ENCODE results near the gene MDK.

Gene MDK

DNA sequence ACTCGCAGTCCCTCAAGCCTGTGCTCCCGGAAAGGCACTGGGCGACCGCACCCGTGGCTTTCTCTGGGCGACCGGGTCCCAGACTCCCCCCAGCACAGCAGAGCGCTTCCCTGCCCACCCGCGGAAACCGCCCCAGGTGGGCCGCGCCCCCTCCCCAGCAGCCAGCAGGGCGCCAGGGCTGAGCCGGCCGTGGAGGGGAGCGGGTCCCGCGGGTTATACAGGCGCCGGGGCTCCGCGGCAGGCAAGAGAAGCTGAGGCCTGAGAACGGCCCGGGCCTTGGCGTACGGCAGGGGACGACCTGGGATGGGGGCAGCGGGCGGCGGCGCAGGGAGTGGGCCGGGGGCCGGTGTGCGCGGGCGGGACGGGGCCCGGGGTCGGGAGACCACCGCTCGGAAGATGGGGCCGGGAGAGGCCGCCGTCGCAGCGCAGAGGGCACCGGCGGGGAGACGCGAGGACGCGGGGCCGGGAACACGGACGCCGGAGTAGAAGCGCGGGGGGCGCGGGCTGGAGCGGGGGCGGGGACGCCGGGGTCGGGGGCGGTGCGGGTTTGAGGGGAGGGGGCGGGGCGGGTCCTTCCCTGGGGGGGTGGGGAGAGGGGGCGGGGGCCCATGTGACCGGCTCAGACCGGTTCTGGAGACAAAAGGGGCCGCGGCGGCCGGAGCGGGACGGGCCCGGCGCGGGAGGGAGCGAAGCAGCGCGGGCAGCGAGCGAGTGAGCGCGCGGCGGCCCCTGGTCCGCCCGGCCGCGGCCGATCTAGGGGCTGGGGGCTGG lies at the start of gene MDK:
Gene MDK, plus strand, starts transcription at position 622 of the 771 bp plus-strand sequence. CDS start 389 bp downstream, outside the sequence.
- DNase-seq: peak; percentile 58

GRCh38 chr11:46332093-46332567 lies 49.3 kb upstream of the MDK start:
- DNase-seq: no peak

DNA sequence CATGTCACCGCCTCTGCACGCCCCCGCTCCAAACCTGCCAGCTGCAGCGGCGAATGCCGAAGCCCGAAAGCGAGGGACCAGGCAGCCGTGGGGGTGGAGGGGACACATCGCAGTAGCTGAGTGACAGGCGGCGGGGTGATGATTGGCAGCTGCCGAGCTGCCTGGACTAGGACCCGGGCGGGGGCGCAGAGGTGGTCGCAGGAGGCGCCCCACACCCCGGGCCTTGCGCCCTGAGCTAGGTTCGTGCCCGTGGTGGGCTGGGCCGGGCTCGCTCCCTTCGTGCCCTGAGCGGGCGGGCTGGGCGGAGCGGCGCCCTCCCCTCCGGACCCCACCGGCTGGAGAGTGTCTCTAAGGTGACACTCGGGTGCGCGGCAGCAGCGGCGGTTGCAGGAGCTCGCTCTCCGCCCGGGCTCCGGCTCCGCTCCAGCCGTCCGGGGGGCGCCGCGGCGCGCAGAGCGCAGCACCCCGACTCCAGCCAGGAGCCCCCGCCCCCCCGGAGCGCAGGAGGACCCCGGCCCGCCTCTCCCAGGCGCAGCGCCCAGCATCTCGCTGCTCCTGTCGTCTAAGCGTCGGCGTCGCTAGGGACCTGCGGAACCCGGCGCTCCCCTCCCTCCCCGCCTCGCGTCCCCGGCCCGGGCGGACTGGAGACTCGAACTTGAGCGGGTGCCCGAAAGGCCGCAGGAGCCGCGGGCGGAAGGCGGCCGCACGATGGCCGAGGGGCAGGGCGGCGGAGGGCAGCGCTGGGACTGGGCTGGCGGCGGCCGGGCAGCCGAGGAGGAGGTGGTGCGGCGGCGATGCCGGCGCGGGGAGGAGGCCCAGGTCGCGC lies 48.7 kb upstream of the MDK start:
- peak; percentile 57 for DNase-seq

- peak; percentile 35 for DNase-seq
Measured at GRCh38 chr11:46333394-46333947, 48.0 kb upstream of the MDK start.

DNA sequence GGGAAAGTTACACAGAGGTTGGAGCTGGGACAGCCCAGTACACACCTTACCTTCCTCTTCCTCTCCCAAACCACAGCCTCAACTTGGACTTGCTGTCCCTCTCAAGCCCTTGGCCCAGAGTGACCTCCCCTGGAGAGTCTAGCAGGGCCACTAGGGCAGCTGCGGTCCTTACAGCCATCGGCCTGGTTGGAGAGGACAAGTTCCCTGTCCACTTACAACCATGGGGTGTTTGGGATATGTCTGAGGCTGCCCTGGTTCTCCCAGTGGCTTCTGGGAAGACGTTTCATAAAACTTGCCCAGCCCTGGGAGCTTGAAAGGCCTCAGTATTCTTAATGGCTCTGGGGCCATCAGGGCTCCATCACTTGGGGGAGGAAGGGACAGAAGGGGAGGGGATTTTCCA lies 47.3 kb upstream of the MDK start:
- no peak for DNase-seq

GRCh38 chr11:46335271-46335670 lies 46.2 kb upstream of the MDK start:
- DNase-seq: no peak

- DNase-seq: no peak
Measured at GRCh38 chr11:46335890-46336562, 45.4 kb upstream of the MDK start.

GRCh38 chr11:46336563-46337180 lies 44.8 kb upstream of the MDK start:
- DNase-seq: no peak

GRCh38 chr11:46337626-46338345 lies 43.7 kb upstream of the MDK start:
- peak; percentile 12 for DNase-seq

DNA sequence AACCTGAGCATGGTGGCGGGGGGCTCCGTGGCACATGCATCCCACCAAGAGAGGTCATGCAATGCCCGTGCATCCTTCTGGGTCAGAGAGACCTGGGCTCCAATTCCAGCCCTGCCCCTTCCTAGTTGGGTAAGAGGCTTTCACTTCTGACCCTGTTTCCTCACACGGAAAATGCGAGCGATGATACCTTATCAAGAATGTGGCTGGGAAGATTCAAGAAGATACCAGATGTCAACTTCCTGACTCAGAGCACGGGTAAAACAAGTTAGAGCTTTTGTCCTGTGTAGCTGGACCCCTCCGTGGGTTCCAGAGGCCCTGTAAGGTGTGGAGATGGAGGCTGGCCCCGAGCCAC lies 42.9 kb upstream of the MDK start:
- DNase-seq: no peak

DNA sequence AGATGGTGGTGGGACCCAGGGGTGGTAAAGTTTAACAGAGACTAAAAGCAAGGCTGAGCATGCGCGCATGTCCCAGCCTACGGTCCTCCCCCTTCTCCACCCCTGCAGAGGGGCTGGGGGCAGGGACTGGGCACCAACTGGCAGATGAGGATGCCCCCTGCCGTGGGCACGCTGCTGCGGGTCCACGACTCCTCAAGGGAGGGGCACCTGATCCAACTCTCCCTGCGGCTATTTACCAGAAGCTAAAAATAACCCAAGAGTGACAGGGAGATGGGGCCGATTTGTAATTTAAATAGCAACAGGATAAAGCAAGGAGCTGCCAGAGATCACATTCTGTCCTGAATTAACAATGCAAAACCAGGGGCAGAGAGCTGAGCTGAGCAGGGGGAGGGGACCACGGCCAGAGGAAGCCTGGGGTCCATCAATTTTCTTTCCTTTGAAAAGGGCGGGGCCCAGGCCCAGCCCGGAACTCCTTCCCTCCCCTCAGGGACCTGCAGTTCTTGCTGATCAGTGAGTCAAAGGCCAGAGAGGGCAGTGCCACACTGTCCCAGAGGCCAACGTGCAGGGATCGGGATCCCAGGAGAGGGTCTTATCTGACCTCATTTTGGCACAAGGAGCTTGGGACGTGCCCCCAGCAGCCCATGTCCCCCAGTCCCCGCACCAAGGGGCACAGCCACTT lies 42.3 kb upstream of the MDK start:
- peak; percentile 99 for DNase-seq

- no peak for DNase-seq
Measured at GRCh38 chr11:46339816-46340215, 41.7 kb upstream of the MDK start.

DNA sequence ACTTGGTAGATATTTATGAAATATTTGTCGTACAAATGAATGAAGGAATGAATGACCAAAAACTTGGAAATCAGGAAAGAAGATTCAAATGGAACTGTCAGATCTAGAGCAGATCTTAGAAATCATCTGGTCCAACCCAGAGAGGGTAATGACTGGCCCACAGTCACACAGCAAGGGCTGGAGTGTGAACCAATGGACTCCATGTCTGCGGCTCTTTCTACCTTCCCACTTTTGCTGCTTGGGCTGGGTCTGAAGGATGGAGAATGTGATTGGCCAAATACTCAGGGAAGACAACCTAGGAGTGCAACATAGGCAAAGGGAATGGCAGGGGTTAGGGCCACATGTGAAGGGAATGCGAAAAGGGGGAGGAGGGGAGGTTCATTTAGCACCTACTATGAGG lies 40.0 kb upstream of the MDK start:
- DNase-seq: no peak

DNA sequence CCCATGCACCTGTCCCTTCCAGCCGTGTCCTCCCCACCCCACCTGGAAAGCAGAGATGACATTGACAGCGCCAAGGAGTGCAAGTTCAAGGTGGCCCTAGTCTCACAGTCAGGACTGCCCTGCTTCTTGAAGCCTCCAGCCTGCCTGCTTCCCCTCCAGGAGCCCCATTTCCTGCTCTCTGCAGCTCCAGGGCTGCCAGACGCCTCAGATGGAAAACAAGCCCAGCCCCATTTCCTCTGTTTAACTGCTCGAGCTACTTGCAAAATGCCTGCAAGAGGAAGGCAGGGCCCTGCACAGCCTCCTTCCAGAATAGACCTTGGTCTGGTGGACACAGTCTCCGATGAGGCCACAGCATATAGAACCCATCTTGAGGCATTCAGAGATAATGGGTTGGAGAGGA lies 39.2 kb upstream of the MDK start:
- no peak for DNase-seq

DNA sequence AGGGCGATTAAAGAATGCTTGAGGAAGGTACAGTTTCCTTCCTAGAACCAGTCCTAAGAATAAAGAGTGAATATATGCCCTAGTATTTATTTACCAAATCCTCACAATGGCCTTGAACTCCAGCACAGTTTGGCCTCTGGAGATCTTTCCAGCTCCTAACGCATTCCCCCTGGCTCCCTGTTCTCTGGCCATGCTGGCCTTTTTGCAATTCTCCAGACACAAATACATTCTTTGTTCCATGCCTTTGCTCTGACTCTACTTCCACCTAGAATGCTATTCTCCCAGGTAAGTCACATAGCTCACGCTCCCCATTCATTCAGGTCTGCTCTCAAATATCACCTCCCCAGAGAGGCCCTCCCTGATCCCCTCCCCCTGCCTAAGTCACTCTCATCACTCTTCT lies 37.9 kb upstream of the MDK start:
- no peak for DNase-seq

GRCh38 chr11:46345131-46345597 lies 36.3 kb upstream of the MDK start:
- peak; percentile 66 for DNase-seq

DNA sequence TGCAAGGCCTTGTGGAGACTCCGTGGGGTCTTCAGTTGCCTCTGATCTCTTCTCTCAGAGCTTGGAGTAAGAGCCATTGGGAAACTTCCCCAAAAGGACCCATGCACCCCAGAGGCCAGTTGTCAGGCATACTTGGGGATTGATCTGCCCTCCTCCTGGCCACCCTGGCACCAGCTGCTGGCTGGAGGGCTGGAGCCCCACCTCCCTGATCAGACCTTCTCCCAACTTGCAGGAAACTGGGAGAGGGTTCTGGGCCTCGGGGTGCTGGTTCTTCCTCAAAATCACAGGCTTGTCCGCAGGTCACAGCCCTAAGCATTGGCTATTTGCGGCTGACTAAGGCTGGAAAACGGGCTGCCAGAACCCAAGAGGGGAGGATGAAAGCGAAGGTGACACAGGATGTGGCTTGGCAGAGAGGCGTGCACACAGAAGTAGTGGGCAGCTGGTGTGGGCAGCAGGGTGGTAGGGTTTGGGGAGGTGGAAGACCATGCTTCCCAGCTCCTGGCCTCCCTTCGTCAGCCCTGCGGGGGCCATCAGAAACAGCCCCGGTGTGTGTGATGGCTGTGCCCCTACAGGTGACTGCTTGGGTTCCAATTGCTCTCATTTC lies 35.5 kb upstream of the MDK start:
- no peak for DNase-seq

GRCh38 chr11:46346886-46347636 lies 34.4 kb upstream of the MDK start, which contains the start of gene DGKZ:
Gene DGKZ (plus strand): TSS chr11:46347463. CDS start chr11:46347660, 197 bp downstream.
- peak; percentile 83 for DNase-seq

DNA sequence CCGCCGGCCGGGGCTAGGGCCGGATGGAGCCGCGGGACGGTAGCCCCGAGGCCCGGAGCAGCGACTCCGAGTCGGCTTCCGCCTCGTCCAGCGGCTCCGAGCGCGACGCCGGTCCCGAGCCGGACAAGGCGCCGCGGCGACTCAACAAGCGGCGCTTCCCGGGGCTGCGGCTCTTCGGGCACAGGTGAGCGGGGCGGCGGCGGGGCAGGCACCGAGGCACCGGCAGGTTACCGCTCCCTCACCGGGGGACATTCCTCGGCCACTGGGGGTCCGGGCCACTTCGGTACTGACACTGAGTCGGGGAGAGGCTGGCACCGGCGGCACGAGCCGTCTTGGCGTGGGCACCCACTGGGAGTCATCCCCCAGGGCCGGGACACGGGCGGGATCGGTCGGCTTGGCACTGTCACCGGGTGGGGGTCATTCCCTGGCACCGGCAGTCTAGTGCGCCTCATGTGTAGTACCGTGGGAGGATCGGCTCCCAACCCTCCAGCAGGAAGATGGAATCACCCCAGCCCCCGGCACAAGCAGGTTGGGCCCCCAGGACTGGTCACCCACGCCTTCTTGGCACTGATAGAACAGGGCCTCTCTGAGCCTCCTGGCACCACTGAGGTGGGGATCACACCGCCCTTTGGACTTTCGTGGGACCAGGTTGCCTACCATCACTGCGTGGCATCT lies 33.7 kb upstream of the MDK start:
- no peak for DNase-seq

Data from NCI-H345 (cell line).